GM20000 (cell line): Measurements from ENCODE around the gene AMOTL2.

Experiments used
- DNase-seq: peaks from one replicate; pipeline ENCODE4 v3.0.0; 2012; ENCODE audit warnings: low spot score
- TF ChIP-seq, protein P1 (sequence below): IDR thresholded peaks from 2 replicates; pipeline ENCODE4 v1.5.1; 2012; ENCODE audit warnings: mild to moderate bottlenecking, control low read depth; ENCODE audit errors: extremely low read depth, missing control alignments

AMOTL2 gene

DNA sequence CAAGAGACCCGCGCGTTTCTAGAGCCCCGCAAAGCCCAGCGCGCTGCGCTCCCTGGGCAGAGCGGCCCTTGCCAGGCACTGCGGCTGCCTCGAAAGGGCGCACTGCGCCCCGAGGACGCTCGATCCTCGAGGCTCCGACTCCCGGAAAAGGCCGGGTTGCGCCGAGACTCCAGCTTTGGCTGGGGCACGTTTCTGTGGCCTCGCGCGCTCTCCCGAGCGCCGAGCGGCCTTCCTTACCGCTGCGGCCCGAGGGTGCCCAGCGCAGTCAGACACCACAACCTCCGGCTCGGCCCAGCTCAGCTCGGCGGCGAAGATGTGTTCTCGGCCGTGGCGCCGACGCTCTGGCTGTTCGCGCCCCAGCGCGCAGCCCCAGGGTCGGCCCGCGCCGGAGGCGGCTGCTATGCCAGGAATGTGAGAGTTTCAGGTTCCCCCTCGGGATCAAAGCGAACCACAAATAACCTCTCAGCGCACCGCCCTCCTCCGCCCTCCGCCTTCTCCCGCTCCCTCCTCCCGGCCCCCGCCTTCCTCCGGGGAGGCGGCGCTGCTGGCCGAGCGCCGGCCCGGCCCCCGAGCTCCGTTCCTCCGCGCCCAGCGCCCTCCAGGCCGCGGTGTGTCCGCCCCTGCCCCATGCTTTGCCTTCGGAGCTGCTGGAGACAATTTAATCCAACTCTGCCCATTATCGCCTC, at the start of gene AMOTL2:
Gene AMOTL2 (minus strand): TSS at position 343 of the 686 bp plus-strand sequence. CDS start 3,014 bp downstream, outside the sequence.
- TF ChIP-seq, protein P1, sequence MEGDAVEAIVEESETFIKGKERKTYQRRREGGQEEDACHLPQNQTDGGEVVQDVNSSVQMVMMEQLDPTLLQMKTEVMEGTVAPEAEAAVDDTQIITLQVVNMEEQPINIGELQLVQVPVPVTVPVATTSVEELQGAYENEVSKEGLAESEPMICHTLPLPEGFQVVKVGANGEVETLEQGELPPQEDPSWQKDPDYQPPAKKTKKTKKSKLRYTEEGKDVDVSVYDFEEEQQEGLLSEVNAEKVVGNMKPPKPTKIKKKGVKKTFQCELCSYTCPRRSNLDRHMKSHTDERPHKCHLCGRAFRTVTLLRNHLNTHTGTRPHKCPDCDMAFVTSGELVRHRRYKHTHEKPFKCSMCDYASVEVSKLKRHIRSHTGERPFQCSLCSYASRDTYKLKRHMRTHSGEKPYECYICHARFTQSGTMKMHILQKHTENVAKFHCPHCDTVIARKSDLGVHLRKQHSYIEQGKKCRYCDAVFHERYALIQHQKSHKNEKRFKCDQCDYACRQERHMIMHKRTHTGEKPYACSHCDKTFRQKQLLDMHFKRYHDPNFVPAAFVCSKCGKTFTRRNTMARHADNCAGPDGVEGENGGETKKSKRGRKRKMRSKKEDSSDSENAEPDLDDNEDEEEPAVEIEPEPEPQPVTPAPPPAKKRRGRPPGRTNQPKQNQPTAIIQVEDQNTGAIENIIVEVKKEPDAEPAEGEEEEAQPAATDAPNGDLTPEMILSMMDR, result no peak
- peak; percentile 73 for DNase-seq

DNA sequence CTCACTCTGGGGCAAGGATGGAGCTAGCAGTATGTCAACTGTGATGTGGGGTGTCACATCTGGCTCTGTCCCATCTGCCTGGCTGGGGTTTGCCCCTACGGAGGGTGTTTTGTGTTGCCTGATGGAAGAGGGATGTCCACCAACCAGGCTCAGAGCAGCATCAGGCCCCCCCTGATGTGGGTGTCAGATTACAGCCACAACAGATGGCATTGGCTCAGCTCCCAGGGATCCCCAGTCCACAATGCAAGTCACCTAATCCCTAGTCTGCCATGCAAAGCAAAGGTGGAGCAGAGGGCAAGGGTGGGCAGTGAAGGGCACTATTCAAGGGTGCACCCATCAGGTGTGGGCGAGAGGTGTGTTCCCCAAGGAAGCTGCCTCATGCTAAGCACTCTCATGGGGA, 48.9 kb upstream of the AMOTL2 start:
- TF ChIP-seq, protein P1, result no peak
- no peak for DNase-seq

DNA sequence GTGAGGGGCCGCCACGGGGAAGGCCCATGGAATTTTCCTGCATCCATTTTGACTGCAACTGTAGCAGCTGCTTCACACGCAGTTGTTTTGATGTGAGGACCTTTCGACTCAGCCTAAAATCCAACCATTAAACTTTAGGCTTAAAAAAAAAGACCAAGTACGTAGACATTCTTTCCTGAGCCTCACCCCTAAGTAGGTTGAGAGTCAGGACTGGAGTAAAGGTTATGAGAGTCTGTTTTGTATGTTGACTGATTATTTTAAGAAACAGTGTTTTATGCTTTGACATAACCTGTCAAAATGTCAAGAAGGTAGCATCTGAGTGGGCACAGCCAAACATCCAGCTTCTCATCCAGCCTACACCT, 45.7 kb upstream of the AMOTL2 start:
- no peak for DNase-seq
- TF ChIP-seq, protein P1, result no peak

DNA sequence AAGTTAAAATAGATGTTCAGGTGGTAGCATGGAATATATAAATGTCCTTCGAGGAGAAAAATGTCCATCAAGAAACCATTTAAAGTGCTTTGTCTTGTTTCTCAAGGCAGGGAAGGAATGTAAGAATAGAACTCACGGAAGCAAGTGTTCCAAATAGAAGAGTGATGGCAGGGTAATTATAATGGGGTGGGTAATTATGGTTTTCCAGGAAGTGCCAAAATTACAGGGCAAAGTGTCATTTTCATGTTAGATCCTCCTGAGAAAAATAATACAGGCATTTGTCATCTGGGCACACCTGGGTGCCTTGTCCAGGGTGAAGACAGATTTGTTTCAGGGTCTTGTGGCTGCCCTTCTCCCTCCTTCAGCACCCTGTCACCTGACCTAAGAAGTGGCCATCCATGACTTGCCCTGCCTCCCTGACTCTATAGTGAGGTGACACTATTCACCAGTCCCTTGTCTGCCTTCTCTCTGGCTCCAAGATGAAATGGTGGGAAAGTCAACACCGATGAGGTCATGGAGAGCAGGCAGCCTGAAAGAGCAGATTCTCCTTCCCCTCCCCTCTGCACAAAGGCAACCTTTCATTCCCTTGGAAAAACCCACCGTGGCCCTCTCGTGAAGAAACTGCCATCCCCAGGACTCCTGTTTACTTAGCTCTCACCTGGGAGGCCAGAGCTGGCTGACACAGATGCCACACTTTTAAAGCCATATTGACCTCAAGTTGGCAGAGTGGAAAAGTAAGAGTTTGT, 45.1 kb upstream of the AMOTL2 start:
- DNase-seq, result no peak
- TF ChIP-seq, protein P1, result no peak

DNA sequence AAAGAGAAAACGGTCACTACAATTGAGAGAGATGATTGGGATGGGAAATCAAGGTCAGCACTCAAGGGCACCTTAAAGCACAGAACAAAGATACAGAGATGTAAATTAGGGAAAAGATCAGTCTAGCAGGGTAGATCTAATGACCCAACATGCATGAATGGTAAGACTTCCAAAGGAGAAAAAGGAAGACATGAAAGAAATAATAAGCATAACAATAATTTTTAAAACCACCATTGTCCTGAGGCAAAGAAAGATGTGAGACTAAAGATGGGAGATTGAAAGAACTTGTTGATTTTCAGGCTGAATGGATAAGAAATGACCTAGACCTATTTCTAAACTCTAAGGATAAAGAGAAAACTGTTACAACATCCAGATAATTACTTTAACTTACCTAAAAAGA, 34.8 kb upstream of the AMOTL2 start:
- no peak for DNase-seq
- TF ChIP-seq, protein P1, result no peak

DNA sequence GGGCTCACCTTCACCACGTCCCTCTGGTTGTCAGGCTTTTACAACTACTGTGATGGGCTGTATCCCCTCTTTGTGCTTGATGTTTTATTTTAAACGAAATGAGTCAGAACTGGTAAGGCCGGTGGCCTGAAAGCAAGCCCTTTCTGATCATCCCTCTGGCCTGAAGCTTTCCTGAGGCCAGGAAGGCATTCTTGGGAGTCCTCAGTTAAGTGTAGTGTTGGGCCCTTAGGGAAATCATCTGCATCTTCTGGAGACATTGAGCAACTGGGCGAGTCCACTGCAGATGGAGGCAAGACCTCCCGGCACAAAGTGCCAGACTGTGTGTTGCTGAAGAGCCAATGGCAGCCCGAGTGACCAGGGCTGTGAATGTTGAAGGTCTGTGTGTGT, 33.0 kb upstream of the AMOTL2 start:
- TF ChIP-seq, protein P1, result no peak
- no peak for DNase-seq
